HepG2 (cell line): Measurements from ENCODE around the gene HTRA3. TPM values are rescaled to one million over a fixed set of nuclear protein-coding genes. Genes with fewer than 3 reads are reported as not detected.

Source experiments
- ATAC-seq: fragments of 200-7000 bp; cut with Tn5 transposase; 3 replicates; pipeline ENCODE4 v1.9.1; 2020; ENCODE audit warnings: mild to moderate bottlenecking, moderate library complexity
- BruUV-seq: library from RNA; stranded (reverse); fragments of 400-500 nt; replicated peaks from 2 replicates; lab custom pipeline; 2021; lab: Mats Ljungman, UMichigan
- CTCF ChIA-PET: fragments of 300-600 bp; formaldehyde crosslinking; extraction: SDS; loops from one replicate; lab custom pipeline; 2021; ENCODE audit warnings: low total read pairs, inconsistent platforms, low intra/inter-chr PET ratio; lab: Yijun Ruan, JAX
- POLR2A ChIA-PET: fragments of 350-600 bp; sonication (Branson Sonifier 250); formaldehyde crosslinking; loops from one replicate; lab custom pipeline; 2020; ENCODE audit warnings: antibody characterized with exemption, inconsistent platforms; lab: Yijun Ruan, JAX
- DNase-seq: peaks from one replicate; pipeline ENCODE4 v3.0.0-alpha.2; 2015; ENCODE audit warnings: low spot score
- FAIRE-seq: peaks from 3 replicates; lab custom pipeline; 2011; peaks lifted over from hg19 to GRCh38; lab: Jason Lieb, UNC
- H2AFZ ChIP-seq: one replicate; pipeline ENCODE4 v1.6.1; 2011; ENCODE audit warnings: low read length, inconsistent platforms
- H3K27ac ChIP-seq: fragments of 300-600 bp; 3 replicates; pipeline ENCODE4 v1.8.0; 2011; ENCODE audit warnings: mixed run types, mild to moderate bottlenecking, mixed read lengths, low read length, inconsistent platforms; ENCODE audit not compliant: insufficient read depth; ENCODE audit errors: extremely low read length
- H3K27me3 ChIP-seq, 2 experiments: fragments of 200-600 bp in 1 of 2; 2 replicates in 1 of 2; 3 replicates in 1 of 2; pipeline versions ENCODE4 v1.6.0 to v1.8.0; 2011; ENCODE audit warnings: low read length in 2 of 2, mild to moderate bottlenecking in 2 of 2, moderate library complexity in 2 of 2, inconsistent platforms in 1 of 2; ENCODE audit not compliant: insufficient read depth in 2 of 2, control insufficient read depth in 1 of 2
- H3K36me3 ChIP-seq, 2 experiments: fragments of 200-600 bp in 1 of 2; replicated peaks in 1 of 2; 2 replicates in 1 of 2; 3 replicates in 1 of 2; pipeline versions ENCODE4 v1.5.1 to v1.8.0; 2011; ENCODE audit warnings: low read length in 2 of 2, inconsistent platforms in 1 of 2; ENCODE audit not compliant: insufficient read depth in 2 of 2, control insufficient read depth in 1 of 2
- H3K4me1 ChIP-seq: 2 replicates; pipeline ENCODE4 v1.5.1; 2012; ENCODE audit warnings: low read length, inconsistent platforms; ENCODE audit not compliant: insufficient read depth
- H3K4me2 ChIP-seq: 2 replicates; pipeline ENCODE4 v1.6.0; 2011; ENCODE audit warnings: low read depth, low read length, inconsistent platforms
- H3K4me3 ChIP-seq, 3 experiments: fragments of 200-600 bp in 1 of 3; sonication (generic), shearing (Covaris generic) in 1 of 3; replicated peaks in 1 of 3; 2 replicates each; pipeline ENCODE4 v1.5.1; 2011 to 2016; ENCODE audit warnings: low read length in 3 of 3, inconsistent platforms in 2 of 3, low read depth in 2 of 3, mild to moderate bottlenecking in 2 of 3, control low read depth in 1 of 3, mixed read lengths in 1 of 3; ENCODE audit not compliant: insufficient read depth in 1 of 3
- H3K79me2 ChIP-seq: one replicate; pipeline ENCODE4 v1.6.1; 2011; ENCODE audit warnings: low read length, inconsistent platforms; ENCODE audit not compliant: insufficient read depth
- H3K9ac ChIP-seq: 2 replicates; pipeline ENCODE4 v1.6.0; 2011; ENCODE audit warnings: mild to moderate bottlenecking, low read depth, low read length, inconsistent platforms; ENCODE audit not compliant: insufficient read depth
- H3K9me3 ChIP-seq: 2 replicates; pipeline ENCODE4 v1.5.1; 2012; ENCODE audit warnings: mild to moderate bottlenecking, low read length
- H4K20me1 ChIP-seq: 2 replicates; pipeline ENCODE4 v1.6.0; 2011; ENCODE audit warnings: inconsistent platforms, mild to moderate bottlenecking, low read length, moderate library complexity; ENCODE audit not compliant: insufficient read depth
- CBX2 ChIP-seq, 2 experiments: fragments of 200-600 bp in 1 of 2; sonication (generic); formaldehyde crosslinking in 1 of 2; IDR thresholded peaks; 2 replicates each; pipeline versions ENCODE4 v1.7.0 to v1.8.1; 2018 to 2022; ENCODE audit warnings: low read depth in 2 of 2, low read length in 1 of 2, mild to moderate bottlenecking in 1 of 2, missing genetic modification reagents in 1 of 2
- KLF13 ChIP-seq: sonication (generic); formaldehyde crosslinking; IDR thresholded peaks from 2 replicates; pipeline ENCODE4 v1.4.0; 2020; ENCODE audit warnings: mild to moderate bottlenecking, missing genetic modification reagents
- MAF1 ChIP-seq: sonication (generic); formaldehyde crosslinking; IDR thresholded peaks from 2 replicates; pipeline ENCODE4 v1.5.0; 2020; ENCODE audit warnings: missing genetic modification reagents, borderline replicate concordance
- MED8 ChIP-seq: sonication (generic); formaldehyde crosslinking; IDR thresholded peaks from 2 replicates; pipeline ENCODE4 v1.8.1; 2023; ENCODE audit warnings: mild to moderate bottlenecking, missing genetic modification reagents; ENCODE audit not compliant: insufficient replicate concordance
- SKI ChIP-seq: fragments of 450-650 bp; IDR thresholded peaks from one replicate; pipeline ENCODE4 v1.6.1; 2018; ENCODE audit warnings: mild to moderate bottlenecking; ENCODE audit not compliant: partially characterized antibody
- SP5 ChIP-seq: IDR thresholded peaks from 2 replicates; pipeline ENCODE4 v1.6.1; 2016; ENCODE audit warnings: low read depth, borderline replicate concordance
- TBP ChIP-seq: sonication (generic); formaldehyde crosslinking; IDR thresholded peaks from 2 replicates; pipeline ENCODE4 v1.5.0; 2020; ENCODE audit warnings: missing genetic modification reagents
- ZBTB7A ChIP-seq: sonication (generic); formaldehyde crosslinking; IDR thresholded peaks from 2 replicates; pipeline ENCODE4 v1.8.0; 2022; ENCODE audit warnings: mild to moderate bottlenecking, missing genetic modification reagents
- ZNF224 ChIP-seq: sonication (generic); formaldehyde crosslinking; IDR thresholded peaks from 2 replicates; pipeline ENCODE4 v1.5.0; 2020; ENCODE audit warnings: mild to moderate bottlenecking, missing genetic modification reagents
- ZNF460 ChIP-seq: sonication (generic); formaldehyde crosslinking; IDR thresholded peaks from 2 replicates; pipeline ENCODE4 v1.5.1; 2020; ENCODE audit warnings: missing genetic modification reagents, mild to moderate bottlenecking, borderline replicate concordance
- WGBS: methylation state at CpG from one replicate; pipeline ENCODE4 v1.1.6; 2017; ENCODE audit warnings: low lambda C conversion rate; 5-methylcytosine and 5-hydroxymethylcytosine counted together
- in situ Hi-C: cut with HindIII; loops from 2 replicates; pipeline ENCODE4 v1.10.0; 2017; ENCODE audit warnings: low pct_unique_long_range_greater_than_20kb; ENCODE audit not compliant: extremely low pct_ligation_motif_present
- intact Hi-C: fragments of 100-400 bp; cut with micrococcal nuclease; formaldehyde crosslinking; loops from one replicate; pipeline ENCODE4 v1.10.0; 2022; ENCODE audit not compliant: unreplicated experiment
- polyA plus RNA-seq, 8 experiments: library from polyadenylated mRNA; depleted of rRNA in 3 of 8; stranded (reverse) in 7 of 8; unstranded in 1 of 8; fragments of >200 nt; fragmentation: Illumina TruSeq in 4 of 8; extraction: Trizol in 4 of 8; gene quantifications; 2 replicates each; pipeline versions ENCODE4 v1.2.1 to v1.2.3, GENCODE V29; 2011 to 2016; ENCODE audit warnings: low read depth in 4 of 8, missing spikeins in 1 of 8, mixed read lengths in 1 of 8; ENCODE audit not compliant: insufficient read depth in 1 of 8
- total RNA-seq, 5 experiments: library from RNA; depleted of rRNA; stranded (reverse); fragments of >200 nt; fragmentation: Illumina TruSeq; extraction: Trizol; gene quantifications; 2 replicates each; pipeline ENCODE4 v1.2.3, GENCODE V29; 2016; ENCODE audit warnings: low read depth in 1 of 5
- TF ChIP-seq, protein P1 (sequence below): sonication (generic); formaldehyde crosslinking; conservative IDR thresholded peaks from 2 replicates; pipeline ENCODE4 v1.8.1; 2023; ENCODE audit warnings: missing genetic modification reagents
- TF ChIP-seq, protein P2 (sequence below): sonication (generic); formaldehyde crosslinking; conservative IDR thresholded peaks from 2 replicates; pipeline ENCODE4 v1.8.0; 2022; ENCODE audit warnings: missing genetic modification reagents
- TF ChIP-seq, protein P3 (sequence below): sonication (generic); formaldehyde crosslinking; IDR thresholded peaks from 2 replicates; pipeline ENCODE4 v1.9.0; 2022; ENCODE audit warnings: missing genetic modification reagents, mild to moderate bottlenecking, borderline replicate concordance
- TF ChIP-seq, protein P4 (sequence below): sonication (generic); formaldehyde crosslinking; conservative IDR thresholded peaks from 2 replicates; pipeline ENCODE4 v1.8.0; 2022; ENCODE audit warnings: low read depth, missing genetic modification reagents
- TF ChIP-seq, protein P5 (sequence below): sonication (generic); formaldehyde crosslinking; IDR thresholded peaks from 2 replicates; pipeline ENCODE4 v1.5.1; 2020; ENCODE audit warnings: missing genetic modification reagents, mild to moderate bottlenecking, borderline replicate concordance

HTRA3 gene
- total and polyA plus RNA-seq, 2 of the 13 experiments (the other 11 are each of a cell fraction or from before 2014, with no cell fraction given), result 0.17 TPM; not detected in 1

DNA sequence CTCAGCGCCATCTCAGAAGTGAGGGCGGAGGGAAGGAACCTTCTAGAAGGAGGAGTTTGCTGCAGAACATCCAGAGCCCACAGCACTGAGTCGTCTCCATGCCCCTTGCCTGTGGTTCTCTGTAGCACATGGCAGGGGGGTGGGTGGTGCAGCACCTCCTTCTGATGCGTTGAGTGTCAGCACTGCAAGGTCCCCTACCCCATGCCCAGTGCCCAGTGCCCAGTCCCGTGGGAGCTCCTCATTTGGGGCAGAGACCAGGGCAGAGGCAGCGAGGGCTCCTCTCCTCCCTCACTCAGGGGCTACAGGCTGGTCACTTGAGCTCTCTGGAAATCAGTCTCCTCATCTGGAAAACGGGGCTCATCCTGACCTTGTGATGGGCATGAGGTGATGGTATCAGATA is 78.1 kb downstream of the HTRA3 start:
- no peak for FAIRE-seq
- intact Hi-C loops, result no loop called here

More for the DNA sequence above, 78.1 kb downstream of the HTRA3 start:
- 30% methylated on average over 2 of the region's 7 CpGs for WGBS
- no TSS peak for BruUV-seq
- Histone ChIP-seq H3K9ac (no peak overlapping the region), H3K9me3 (no peaks in the 10 kb centered on the region), H4K20me1 (no peaks in the 10 kb centered on the region; the same call in 1 of the 2 replicates), H3K36me3 (no peaks in the 10 kb centered on the region), H3K27me3 (peaks cover 8 to 42% of the 10 kb centered on the region in 2 experiments; a peak in 4 of 5 replicates), H2AFZ (no peak overlapping the region), H3K4me2 (no peak overlapping the region), H3K4me1 (peaks cover 31% of the 10 kb centered on the region), H3K4me3 (no peak overlapping the region)
- POLR2A ChIA-PET, result no interaction called here
- no peak for ATAC-seq
- in situ Hi-C loops, result no loop called here
- CTCF ChIA-PET, result no interaction called here
- TF ChIP-seq TBP (CRISPR knock-in tag) (no peak), CBX2 (IDR thresholded peaks at IDR 0.05; ENCODE audit: low read depth, low read length) (no peak), CBX2 (CRISPR knock-in tag; IDR thresholded peaks at IDR 0.05; ENCODE audit: low read depth) (no peak), MED8 (CRISPR knock-in tag) (no peak), SP5 (CRISPR knock-in tag) (no peak), ZBTB7A (CRISPR knock-in tag) (no peak), KLF13 (CRISPR knock-in tag) (no peak), MAF1 (no peak), ZNF224 (CRISPR knock-in tag) (no peak), ZNF460 (CRISPR knock-in tag) (no peak), SKI (no peak)
- TF ChIP-seq, protein P1, sequence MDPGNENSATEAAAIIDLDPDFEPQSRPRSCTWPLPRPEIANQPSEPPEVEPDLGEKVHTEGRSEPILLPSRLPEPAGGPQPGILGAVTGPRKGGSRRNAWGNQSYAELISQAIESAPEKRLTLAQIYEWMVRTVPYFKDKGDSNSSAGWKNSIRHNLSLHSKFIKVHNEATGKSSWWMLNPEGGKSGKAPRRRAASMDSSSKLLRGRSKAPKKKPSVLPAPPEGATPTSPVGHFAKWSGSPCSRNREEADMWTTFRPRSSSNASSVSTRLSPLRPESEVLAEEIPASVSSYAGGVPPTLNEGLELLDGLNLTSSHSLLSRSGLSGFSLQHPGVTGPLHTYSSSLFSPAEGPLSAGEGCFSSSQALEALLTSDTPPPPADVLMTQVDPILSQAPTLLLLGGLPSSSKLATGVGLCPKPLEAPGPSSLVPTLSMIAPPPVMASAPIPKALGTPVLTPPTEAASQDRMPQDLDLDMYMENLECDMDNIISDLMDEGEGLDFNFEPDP (CRISPR knock-in tag), result no peak
- TF ChIP-seq, protein P2, sequence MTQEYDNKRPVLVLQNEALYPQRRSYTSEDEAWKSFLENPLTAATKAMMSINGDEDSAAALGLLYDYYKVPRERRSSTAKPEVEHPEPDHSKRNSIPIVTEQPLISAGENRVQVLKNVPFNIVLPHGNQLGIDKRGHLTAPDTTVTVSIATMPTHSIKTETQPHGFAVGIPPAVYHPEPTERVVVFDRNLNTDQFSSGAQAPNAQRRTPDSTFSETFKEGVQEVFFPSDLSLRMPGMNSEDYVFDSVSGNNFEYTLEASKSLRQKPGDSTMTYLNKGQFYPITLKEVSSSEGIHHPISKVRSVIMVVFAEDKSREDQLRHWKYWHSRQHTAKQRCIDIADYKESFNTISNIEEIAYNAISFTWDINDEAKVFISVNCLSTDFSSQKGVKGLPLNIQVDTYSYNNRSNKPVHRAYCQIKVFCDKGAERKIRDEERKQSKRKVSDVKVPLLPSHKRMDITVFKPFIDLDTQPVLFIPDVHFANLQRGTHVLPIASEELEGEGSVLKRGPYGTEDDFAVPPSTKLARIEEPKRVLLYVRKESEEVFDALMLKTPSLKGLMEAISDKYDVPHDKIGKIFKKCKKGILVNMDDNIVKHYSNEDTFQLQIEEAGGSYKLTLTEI (CRISPR knock-in tag), result no peak
- TF ChIP-seq, protein P3, sequence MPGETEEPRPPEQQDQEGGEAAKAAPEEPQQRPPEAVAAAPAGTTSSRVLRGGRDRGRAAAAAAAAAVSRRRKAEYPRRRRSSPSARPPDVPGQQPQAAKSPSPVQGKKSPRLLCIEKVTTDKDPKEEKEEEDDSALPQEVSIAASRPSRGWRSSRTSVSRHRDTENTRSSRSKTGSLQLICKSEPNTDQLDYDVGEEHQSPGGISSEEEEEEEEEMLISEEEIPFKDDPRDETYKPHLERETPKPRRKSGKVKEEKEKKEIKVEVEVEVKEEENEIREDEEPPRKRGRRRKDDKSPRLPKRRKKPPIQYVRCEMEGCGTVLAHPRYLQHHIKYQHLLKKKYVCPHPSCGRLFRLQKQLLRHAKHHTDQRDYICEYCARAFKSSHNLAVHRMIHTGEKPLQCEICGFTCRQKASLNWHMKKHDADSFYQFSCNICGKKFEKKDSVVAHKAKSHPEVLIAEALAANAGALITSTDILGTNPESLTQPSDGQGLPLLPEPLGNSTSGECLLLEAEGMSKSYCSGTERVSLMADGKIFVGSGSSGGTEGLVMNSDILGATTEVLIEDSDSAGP (CRISPR knock-in tag), result no peak
- TF ChIP-seq, protein P4, sequence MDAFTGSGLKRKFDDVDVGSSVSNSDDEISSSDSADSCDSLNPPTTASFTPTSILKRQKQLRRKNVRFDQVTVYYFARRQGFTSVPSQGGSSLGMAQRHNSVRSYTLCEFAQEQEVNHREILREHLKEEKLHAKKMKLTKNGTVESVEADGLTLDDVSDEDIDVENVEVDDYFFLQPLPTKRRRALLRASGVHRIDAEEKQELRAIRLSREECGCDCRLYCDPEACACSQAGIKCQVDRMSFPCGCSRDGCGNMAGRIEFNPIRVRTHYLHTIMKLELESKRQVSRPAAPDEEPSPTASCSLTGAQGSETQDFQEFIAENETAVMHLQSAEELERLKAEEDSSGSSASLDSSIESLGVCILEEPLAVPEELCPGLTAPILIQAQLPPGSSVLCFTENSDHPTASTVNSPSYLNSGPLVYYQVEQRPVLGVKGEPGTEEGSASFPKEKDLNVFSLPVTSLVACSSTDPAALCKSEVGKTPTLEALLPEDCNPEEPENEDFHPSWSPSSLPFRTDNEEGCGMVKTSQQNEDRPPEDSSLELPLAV (CRISPR knock-in tag), result no peak
- TF ChIP-seq, protein P5, sequence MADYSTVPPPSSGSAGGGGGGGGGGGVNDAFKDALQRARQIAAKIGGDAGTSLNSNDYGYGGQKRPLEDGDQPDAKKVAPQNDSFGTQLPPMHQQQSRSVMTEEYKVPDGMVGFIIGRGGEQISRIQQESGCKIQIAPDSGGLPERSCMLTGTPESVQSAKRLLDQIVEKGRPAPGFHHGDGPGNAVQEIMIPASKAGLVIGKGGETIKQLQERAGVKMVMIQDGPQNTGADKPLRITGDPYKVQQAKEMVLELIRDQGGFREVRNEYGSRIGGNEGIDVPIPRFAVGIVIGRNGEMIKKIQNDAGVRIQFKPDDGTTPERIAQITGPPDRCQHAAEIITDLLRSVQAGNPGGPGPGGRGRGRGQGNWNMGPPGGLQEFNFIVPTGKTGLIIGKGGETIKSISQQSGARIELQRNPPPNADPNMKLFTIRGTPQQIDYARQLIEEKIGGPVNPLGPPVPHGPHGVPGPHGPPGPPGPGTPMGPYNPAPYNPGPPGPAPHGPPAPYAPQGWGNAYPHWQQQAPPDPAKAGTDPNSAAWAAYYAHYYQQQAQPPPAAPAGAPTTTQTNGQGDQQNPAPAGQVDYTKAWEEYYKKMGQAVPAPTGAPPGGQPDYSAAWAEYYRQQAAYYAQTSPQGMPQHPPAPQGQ, result no peak
- TF ChIP-seq, all 625 proteins: peak for 0
- DNase-seq, result no peak
- Histone ChIP-seq H3K27ac (no peak overlapping the region), H3K79me2 (no peaks in the 10 kb centered on the region)
